Transverse colon (tissue), 4 donors: ENCODE measurements around the gene POLR3G.

Experiments
- EP300 ChIP-seq: sonication (generic); formaldehyde crosslinking; IDR thresholded peaks from one replicate; pipeline ENCODE4 v1.6.1; 2017; ENCODE audit warnings: antibody characterized with exemption, low read depth
- POLR2AphosphoS5 ChIP-seq, 3 donors: sonication (generic); formaldehyde crosslinking; IDR thresholded peaks; one replicate each; pipeline ENCODE4 v1.6.1; 2016; ENCODE audit warnings: antibody characterized with exemption in 3 of 3
- TF ChIP-seq, protein P1 (sequence below), 5 experiments: fragments of 200-600 bp in 3 of 5; fragments of 450-650 bp in 2 of 5; sonication (generic) in 3 of 5; IDR thresholded peaks; 1 replicate in 2 of 5; 2 replicates in 3 of 5; pipeline ENCODE4 v1.5.1; 2016 to 2017; ENCODE audit warnings: antibody characterized with exemption in 5 of 5, inconsistent platforms in 3 of 5, mild to moderate bottlenecking in 2 of 5, moderate library complexity in 1 of 5

DNA sequence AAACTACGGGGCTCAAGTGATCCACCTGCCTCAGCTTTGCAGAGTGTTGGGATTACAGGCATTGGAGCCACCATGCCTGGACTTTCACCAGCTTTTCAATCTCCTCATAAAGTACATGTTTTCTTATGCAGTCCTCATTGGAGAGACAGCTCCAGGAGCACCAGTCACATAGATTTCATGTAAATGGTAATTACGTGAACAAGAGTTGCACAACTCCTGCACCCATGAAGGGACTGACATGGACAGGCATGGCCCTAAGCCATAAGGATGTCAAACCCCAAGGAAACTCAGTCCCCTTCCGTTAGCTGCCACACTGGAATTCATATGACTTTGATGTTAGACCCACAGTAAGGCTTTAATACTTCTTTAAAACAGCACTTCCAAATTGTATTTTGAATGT lies 76.3 kb downstream of the POLR3G start:
- TF ChIP-seq EP300 (no peak), POLR2AphosphoS5 (IDR thresholded peaks at IDR 0.05) (no peak)
- TF ChIP-seq, protein P1, sequence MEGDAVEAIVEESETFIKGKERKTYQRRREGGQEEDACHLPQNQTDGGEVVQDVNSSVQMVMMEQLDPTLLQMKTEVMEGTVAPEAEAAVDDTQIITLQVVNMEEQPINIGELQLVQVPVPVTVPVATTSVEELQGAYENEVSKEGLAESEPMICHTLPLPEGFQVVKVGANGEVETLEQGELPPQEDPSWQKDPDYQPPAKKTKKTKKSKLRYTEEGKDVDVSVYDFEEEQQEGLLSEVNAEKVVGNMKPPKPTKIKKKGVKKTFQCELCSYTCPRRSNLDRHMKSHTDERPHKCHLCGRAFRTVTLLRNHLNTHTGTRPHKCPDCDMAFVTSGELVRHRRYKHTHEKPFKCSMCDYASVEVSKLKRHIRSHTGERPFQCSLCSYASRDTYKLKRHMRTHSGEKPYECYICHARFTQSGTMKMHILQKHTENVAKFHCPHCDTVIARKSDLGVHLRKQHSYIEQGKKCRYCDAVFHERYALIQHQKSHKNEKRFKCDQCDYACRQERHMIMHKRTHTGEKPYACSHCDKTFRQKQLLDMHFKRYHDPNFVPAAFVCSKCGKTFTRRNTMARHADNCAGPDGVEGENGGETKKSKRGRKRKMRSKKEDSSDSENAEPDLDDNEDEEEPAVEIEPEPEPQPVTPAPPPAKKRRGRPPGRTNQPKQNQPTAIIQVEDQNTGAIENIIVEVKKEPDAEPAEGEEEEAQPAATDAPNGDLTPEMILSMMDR (IDR thresholded peaks at IDR 0.05): no peak
